ENCODE data around the gene PLXNC1. TPM values are rescaled to one million over a fixed set of nuclear protein-coding genes. Genes with fewer than 3 reads are reported as not detected.
"Not testable (repeated sequence)": the region's sequence is repeated elsewhere in the genome, so short reads cannot be mapped to it uniquely, and the experiment has no call there.

The PLXNC1 gene
- total and polyA plus RNA-seq, 7 experiments from 2014 or later = 2.5 to 57.2 (median 12.6) TPM

- intact Hi-C loops (cut with micrococcal nuclease) = loop anchor here in 1 of 2 donors (1.0 to 2.0 kb wide), 7 partner anchors 22 to 156 kb away; partner anchors contain the start of gene PLXNC1
- H3K27me3 ChIP-seq (ENCODE audit: control insufficient read depth in 2 of 2, insufficient read depth in 2 of 2, low read length in 2 of 2) = no peaks in the 10 kb centered on the region
- no peak overlapping the region for H3K27ac ChIP-seq (ENCODE audit: low read depth, low read length)
- peaks cover 0 to 60% (median 0%) of the 10 kb centered on the region in 7 donors for H3K4me1 Mint-ChIP-seq
- POLR2A ChIA-PET = no interaction called here
- peaks cover 20 to 71% (median 54%) of the 10 kb centered on the region in 5 donors for H3K36me3 Mint-ChIP-seq
- ATAC-seq (no peak), DNase-seq (no peak)
- CTCF ChIA-PET = no interaction called here
- H3K36me3 ChIP-seq (ENCODE audit: control insufficient read depth in 2 of 3, insufficient read depth in 3 of 3, low read length in 3 of 3) = peaks cover 0 to 44% (median 11%) of the 10 kb centered on the region in 3 experiments
- no peak overlapping the region for H3K4me3 ChIP-seq (ENCODE audit: low read length)
- no peaks in the 10 kb centered on the region for H3K27me3 Mint-ChIP-seq
- H3K9me3 Mint-ChIP-seq = peaks cover 0 to 7% (median 0%) of the 10 kb centered on the region in 11 donors
- H3K4me3 Mint-ChIP-seq = peak overlapping the region in 1 of 10 donors; percentile 63
- H3K4me1 ChIP-seq (ENCODE audit: control insufficient read depth in 2 of 2, insufficient read depth in 2 of 2, low read length in 2 of 2) = no peaks in the 10 kb centered on the region
- peak overlapping the region in 1 of 9 donors; percentile 87 for H3K27ac Mint-ChIP-seq
- no peaks in the 10 kb centered on the region for H3K9me3 ChIP-seq (ENCODE audit: control insufficient read depth in 2 of 3, low read length in 3 of 3)
Measured at GRCh38 chr12:94304566-94305061, 156.2 kb downstream of the PLXNC1 start.

- Histone ChIP-seq H3K9me3 (ENCODE audit: control insufficient read depth in 2 of 3, low read length in 3 of 3) (no peaks in the 10 kb centered on the region), H3K4me3 (ENCODE audit: low read length) (no peak overlapping the region), H3K27me3 (ENCODE audit: control insufficient read depth in 2 of 2, insufficient read depth in 2 of 2, low read length in 2 of 2) (no peaks in the 10 kb centered on the region), H3K4me1 (ENCODE audit: control insufficient read depth in 2 of 2, insufficient read depth in 2 of 2, low read length in 2 of 2) (no peaks in the 10 kb centered on the region), H3K36me3 (ENCODE audit: control insufficient read depth in 2 of 3, insufficient read depth in 3 of 3, low read length in 3 of 3) (peaks cover 0 to 36% (median 11%) of the 10 kb centered on the region in 3 experiments), H3K27ac (ENCODE audit: low read depth, low read length) (no peak overlapping the region)
- Mint-ChIP-seq H3K4me3 (peak overlapping the region in 1 of 10 donors; percentile 70), H3K27me3 (no peaks in the 10 kb centered on the region), H3K4me1 (peaks cover 0 to 57% (median 0%) of the 10 kb centered on the region in 7 donors), H3K36me3 (peaks cover 16 to 65% (median 47%) of the 10 kb centered on the region in 5 donors), H3K9me3 (peaks cover 0 to 7% (median 0%) of the 10 kb centered on the region in 11 donors), H3K27ac (peak overlapping the region in 1 of 9 donors; percentile 87)
- DNase-seq = peak in 1 of 9 donors; percentile 69
- ATAC-seq = no peak
- intact Hi-C loops (cut with micrococcal nuclease) = loop anchor here in 1 of 2 donors (1.0 to 2.0 kb wide), 7 partner anchors 23 to 157 kb away; partner anchors contain the start of gene PLXNC1
- CTCF ChIA-PET = interaction anchor here (0.7 kb wide), 1 partner anchor 200 kb away, joined by 3 read pairs; no protein-coding TSS in a partner anchor
- POLR2A ChIA-PET = no interaction called here
Measured at GRCh38 chr12:94305130-94305957, 157.0 kb downstream of the PLXNC1 start.

- DNase-seq (no peak), ATAC-seq (no peak)
- H3K36me3 ChIP-seq (ENCODE audit: control insufficient read depth in 2 of 3, insufficient read depth in 3 of 3, low read length in 3 of 3) = peaks cover 0 to 20% (median 4%) of the 10 kb centered on the region in 3 experiments
- H3K9me3 ChIP-seq (ENCODE audit: control insufficient read depth in 2 of 3, low read length in 3 of 3) = no peaks in the 10 kb centered on the region
- no peaks in the 10 kb centered on the region for H3K27me3 Mint-ChIP-seq
- peaks cover 6 to 61% (median 30%) of the 10 kb centered on the region in 5 donors for H3K36me3 Mint-ChIP-seq
- peaks cover 0 to 4% (median 0%) of the 10 kb centered on the region in 11 donors for H3K9me3 Mint-ChIP-seq
- ChIA-PET CTCF (no interaction called here), POLR2A (no interaction called here)
- H3K4me1 Mint-ChIP-seq = peaks cover 0 to 42% (median 0%) of the 10 kb centered on the region in 7 donors
- no peak overlapping the region for H3K27ac Mint-ChIP-seq
- no peak overlapping the region for H3K27ac ChIP-seq (ENCODE audit: low read depth, low read length)
- H3K4me3 Mint-ChIP-seq = no peak overlapping the region
- intact Hi-C loops (cut with micrococcal nuclease) = no loop called here
- no peak overlapping the region for H3K4me3 ChIP-seq (ENCODE audit: low read length)
- no peaks in the 10 kb centered on the region for H3K4me1 ChIP-seq (ENCODE audit: control insufficient read depth in 2 of 2, insufficient read depth in 2 of 2, low read length in 2 of 2)
- H3K27me3 ChIP-seq (ENCODE audit: control insufficient read depth in 2 of 2, insufficient read depth in 2 of 2, low read length in 2 of 2) = no peaks in the 10 kb centered on the region
Measured at GRCh38 chr12:94308612-94309011, 160.2 kb downstream of the PLXNC1 start.

- H3K4me3 ChIP-seq (ENCODE audit: low read length) = no peak overlapping the region
- CTCF ChIA-PET = no interaction called here
- H3K27me3 Mint-ChIP-seq = no peaks in the 10 kb centered on the region
- H3K27ac ChIP-seq (ENCODE audit: low read depth, low read length) = no peak overlapping the region
- ATAC-seq = no peak
- no peak for DNase-seq
- H3K4me1 ChIP-seq (ENCODE audit: control insufficient read depth in 2 of 2, insufficient read depth in 2 of 2, low read length in 2 of 2) = no peaks in the 10 kb centered on the region
- intact Hi-C loops (cut with micrococcal nuclease) = no loop called here
- no peak overlapping the region for H3K27ac Mint-ChIP-seq
- H3K36me3 Mint-ChIP-seq = peaks cover 6 to 64% (median 33%) of the 10 kb centered on the region in 5 donors
- no peaks in the 10 kb centered on the region for H3K27me3 ChIP-seq (ENCODE audit: control insufficient read depth in 2 of 2, insufficient read depth in 2 of 2, low read length in 2 of 2)
- peaks cover 0 to 8% (median 1%) of the 10 kb centered on the region in 11 donors for H3K9me3 Mint-ChIP-seq
- no peak overlapping the region for H3K4me3 Mint-ChIP-seq
- peaks cover 0 to 35% (median 0%) of the 10 kb centered on the region in 7 donors for H3K4me1 Mint-ChIP-seq
- no peaks in the 10 kb centered on the region for H3K9me3 ChIP-seq (ENCODE audit: control insufficient read depth in 2 of 3, low read length in 3 of 3)
- POLR2A ChIA-PET = no interaction called here
- H3K36me3 ChIP-seq (ENCODE audit: control insufficient read depth in 2 of 3, insufficient read depth in 3 of 3, low read length in 3 of 3) = peaks cover 0 to 12% (median 4%) of the 10 kb centered on the region in 3 experiments
Measured at GRCh38 chr12:94309373-94309772, 161.0 kb downstream of the PLXNC1 start.

GRCh38 chr12:94312378-94312777, 164.0 kb downstream of the PLXNC1 start:
- ATAC-seq = no peak
- H3K9me3 Mint-ChIP-seq = peaks cover 0 to 24% (median 9%) of the 10 kb centered on the region in 11 donors
- Histone ChIP-seq H3K36me3 (ENCODE audit: control insufficient read depth in 2 of 3, insufficient read depth in 3 of 3, low read length in 3 of 3) (no peaks in the 10 kb centered on the region), H3K4me1 (ENCODE audit: control insufficient read depth in 2 of 2, insufficient read depth in 2 of 2, low read length in 2 of 2) (no peaks in the 10 kb centered on the region), H3K9me3 (ENCODE audit: control insufficient read depth in 2 of 3, low read length in 3 of 3) (peaks cover 0 to 6% (median 0%) of the 10 kb centered on the region in 3 experiments), H3K4me3 (ENCODE audit: low read length) (no peak overlapping the region), H3K27ac (ENCODE audit: low read depth, low read length) (no peak overlapping the region), H3K27me3 (ENCODE audit: control insufficient read depth in 2 of 2, insufficient read depth in 2 of 2, low read length in 2 of 2) (no peaks in the 10 kb centered on the region)
- no peak overlapping the region for H3K27ac Mint-ChIP-seq
- no peak overlapping the region for H3K4me3 Mint-ChIP-seq
- no peak for DNase-seq
- CTCF ChIA-PET = no interaction called here
- H3K36me3 Mint-ChIP-seq = peaks cover 0 to 57% (median 38%) of the 10 kb centered on the region in 5 donors
- intact Hi-C loops (cut with micrococcal nuclease) = no loop called here
- POLR2A ChIA-PET = no interaction called here
- H3K4me1 Mint-ChIP-seq = peaks cover 0 to 9% (median 0%) of the 10 kb centered on the region in 7 donors
- no peaks in the 10 kb centered on the region for H3K27me3 Mint-ChIP-seq

- H3K27me3 Mint-ChIP-seq; H3K36me3 ChIP-seq (ENCODE audit: control insufficient read depth in 2 of 3, insufficient read depth in 3 of 3, low read length in 3 of 3); H3K27me3 ChIP-seq (ENCODE audit: control insufficient read depth in 2 of 2, insufficient read depth in 2 of 2, low read length in 2 of 2); ATAC-seq; H3K27ac Mint-ChIP-seq; H3K4me3 ChIP-seq (ENCODE audit: low read length); H3K4me1 Mint-ChIP-seq; H3K4me1 ChIP-seq (ENCODE audit: control insufficient read depth in 2 of 2, insufficient read depth in 2 of 2, low read length in 2 of 2); POLR2A ChIA-PET; H3K27ac ChIP-seq (ENCODE audit: low read depth, low read length); intact Hi-C loops (cut with micrococcal nuclease); DNase-seq; H3K4me3 Mint-ChIP-seq: not testable (repeated sequence)
- peaks cover 15 to 66% (median 45%) of the 10 kb centered on the region in 11 donors for H3K9me3 Mint-ChIP-seq
- peaks cover 0 to 23% (median 0%) of the 10 kb centered on the region in 3 experiments for H3K9me3 ChIP-seq (ENCODE audit: control insufficient read depth in 2 of 3, low read length in 3 of 3)
- CTCF ChIA-PET = interaction anchor here (0.6 kb wide), 1 partner anchor 890 kb away, joined by 5 read pairs; no protein-coding TSS in a partner anchor
- peaks cover 17 to 75% (median 48%) of the 10 kb centered on the region in 5 donors for H3K36me3 Mint-ChIP-seq
Measured at GRCh38 chr12:94316600-94316999, 168.2 kb downstream of the PLXNC1 start.
